ENCODE measurements around the gene PLXDC2.

GRCh38 chr10:19970717-19971116 lies 154.5 kb downstream of the PLXDC2 start:
- TF ChIP-seq POLR2A (IDR thresholded peaks at IDR 0.05; ENCODE audit: low read depth, low read length) (no peak), POLR2AphosphoS5 (IDR thresholded peaks at IDR 0.05; ENCODE audit: low read depth, low read length) (no peak), TAF1 (IDR thresholded peaks at IDR 0.05; ENCODE audit: borderline replicate concordance, low read depth, low read length) (no peak)

Measured in GM12892 (cell line).